SK-N-MC (cell line): ENCODE data around the gene RMDN3.

ENCODE experiments used
- FOXP2 ChIP-seq: optimal IDR thresholded peaks from 2 replicates; pipeline ENCODE3; 2011; ENCODE audit warnings: mild to moderate bottlenecking, moderate library complexity; ENCODE audit not compliant: insufficient read depth; ENCODE audit errors: extremely low read length, control extremely low read depth
- POLR2AphosphoS5 ChIP-seq: IDR thresholded peaks from 2 replicates; pipeline ENCODE4 v1.6.1; 2012; ENCODE audit warnings: mild to moderate bottlenecking, low read depth, low read length, borderline replicate concordance

DNA sequence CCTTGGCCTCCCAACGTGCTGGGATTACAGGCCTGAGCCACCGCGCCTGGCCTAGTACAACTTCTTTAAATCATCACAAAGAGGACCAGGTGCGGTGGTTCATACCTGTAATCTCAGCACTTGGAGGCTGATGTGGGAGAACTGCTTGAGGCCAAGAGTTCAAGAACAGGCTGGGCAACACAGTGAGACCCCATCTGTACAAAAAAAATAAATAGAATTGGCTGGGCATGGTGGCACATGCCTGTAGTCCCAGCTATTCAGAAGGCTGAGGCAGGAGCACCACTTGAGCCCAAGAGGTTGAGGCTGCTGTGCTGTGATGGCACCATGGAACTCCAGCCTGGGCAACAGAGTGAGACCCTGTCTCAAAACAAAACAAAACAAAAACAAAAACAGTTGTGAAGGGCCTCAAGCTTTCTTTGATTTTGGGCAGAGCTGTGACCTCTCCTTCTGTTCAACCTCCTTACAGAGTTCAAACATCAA is 5.9 kb downstream of the RMDN3 start:
- TF ChIP-seq POLR2AphosphoS5 (no peak), FOXP2 (no peak)
